ENCODE results near the gene ME1. TPM values are rescaled to one million over a fixed set of nuclear protein-coding genes. Genes with fewer than 3 reads are reported as not detected.

The ME1 gene
- total RNA-seq, 1 experiment from 2014 or later, result 5.3 TPM

DNA sequence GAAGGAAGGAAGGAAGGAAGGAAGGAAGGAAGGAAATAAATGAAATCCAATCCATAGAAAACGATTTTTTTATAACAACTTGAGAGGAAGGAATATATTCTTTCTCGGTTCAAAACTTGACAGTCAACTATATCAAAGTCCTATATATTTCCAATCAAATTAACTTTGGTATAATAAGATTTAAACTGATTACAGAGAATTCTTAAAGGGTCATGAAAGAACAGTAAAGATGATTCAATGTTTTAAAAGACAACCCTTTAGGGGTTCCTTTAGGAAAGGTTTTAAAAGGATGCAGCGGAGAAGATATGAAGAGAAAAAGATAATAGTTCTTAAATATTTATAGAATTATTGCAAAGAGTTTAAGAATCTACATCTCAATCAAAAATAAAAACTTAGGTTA lies 61.2 kb downstream of the ME1 start:
- ChIA-PET POLR2A (no interaction called here), CTCF (no interaction called here)
- H3K27me3 Mint-ChIP-seq (ENCODE audit: low read depth), result no peaks in the 10 kb centered on the region
- H3K9me3 Mint-ChIP-seq, result no peaks in the 10 kb centered on the region
- TF ChIP-seq SP1 (CRISPR knock-in tag; conservative IDR thresholded peaks at IDR 0.05) (no peak), ATF2 (CRISPR knock-in tag; IDR thresholded peaks at IDR 0.05; ENCODE audit: borderline replicate concordance, low read depth) (no peak), CREB1 (CRISPR knock-in tag; IDR thresholded peaks at IDR 0.05) (no peak), USF2 (CRISPR knock-in tag; IDR thresholded peaks at IDR 0.05) (no peak), ZNF263 (CRISPR knock-in tag; IDR thresholded peaks at IDR 0.05; ENCODE audit: low read depth) (no peak), ELF4 (CRISPR knock-in tag; IDR thresholded peaks at IDR 0.05; ENCODE audit: low read depth) (no peak), ZBTB21 (CRISPR knock-in tag; IDR thresholded peaks at IDR 0.05; ENCODE audit: borderline replicate concordance) (no peak), TP53 (CRISPR knock-in tag; IDR thresholded peaks at IDR 0.05) (no peak), MYBL2 (CRISPR knock-in tag; IDR thresholded peaks at IDR 0.05) (no peak), ZNF138 (CRISPR knock-in tag; conservative IDR thresholded peaks at IDR 0.05) (no peak), ATF1 (CRISPR knock-in tag; IDR thresholded peaks at IDR 0.05) (no peak), ESRRA (CRISPR knock-in tag; IDR thresholded peaks at IDR 0.05; ENCODE audit: borderline replicate concordance) (no peak)
- TF ChIP-seq, protein P1, sequence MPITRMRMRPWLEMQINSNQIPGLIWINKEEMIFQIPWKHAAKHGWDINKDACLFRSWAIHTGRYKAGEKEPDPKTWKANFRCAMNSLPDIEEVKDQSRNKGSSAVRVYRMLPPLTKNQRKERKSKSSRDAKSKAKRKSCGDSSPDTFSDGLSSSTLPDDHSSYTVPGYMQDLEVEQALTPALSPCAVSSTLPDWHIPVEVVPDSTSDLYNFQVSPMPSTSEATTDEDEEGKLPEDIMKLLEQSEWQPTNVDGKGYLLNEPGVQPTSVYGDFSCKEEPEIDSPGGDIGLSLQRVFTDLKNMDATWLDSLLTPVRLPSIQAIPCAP (CRISPR knock-in tag; IDR thresholded peaks at IDR 0.05), result no peak
- TF ChIP-seq, protein P2, sequence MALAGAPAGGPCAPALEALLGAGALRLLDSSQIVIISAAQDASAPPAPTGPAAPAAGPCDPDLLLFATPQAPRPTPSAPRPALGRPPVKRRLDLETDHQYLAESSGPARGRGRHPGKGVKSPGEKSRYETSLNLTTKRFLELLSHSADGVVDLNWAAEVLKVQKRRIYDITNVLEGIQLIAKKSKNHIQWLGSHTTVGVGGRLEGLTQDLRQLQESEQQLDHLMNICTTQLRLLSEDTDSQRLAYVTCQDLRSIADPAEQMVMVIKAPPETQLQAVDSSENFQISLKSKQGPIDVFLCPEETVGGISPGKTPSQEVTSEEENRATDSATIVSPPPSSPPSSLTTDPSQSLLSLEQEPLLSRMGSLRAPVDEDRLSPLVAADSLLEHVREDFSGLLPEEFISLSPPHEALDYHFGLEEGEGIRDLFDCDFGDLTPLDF (CRISPR knock-in tag; IDR thresholded peaks at IDR 0.05), result no peak
- H3K36me3 Mint-ChIP-seq, result no peaks in the 10 kb centered on the region
- H3K4me1 Mint-ChIP-seq, result no peaks in the 10 kb centered on the region
- no peak for DNase-seq (ENCODE audit: low spot score)
- no peak for ATAC-seq
- H3K4me3 Mint-ChIP-seq, result no peak overlapping the region
- H3K27ac Mint-ChIP-seq, result no peak overlapping the region

DNA sequence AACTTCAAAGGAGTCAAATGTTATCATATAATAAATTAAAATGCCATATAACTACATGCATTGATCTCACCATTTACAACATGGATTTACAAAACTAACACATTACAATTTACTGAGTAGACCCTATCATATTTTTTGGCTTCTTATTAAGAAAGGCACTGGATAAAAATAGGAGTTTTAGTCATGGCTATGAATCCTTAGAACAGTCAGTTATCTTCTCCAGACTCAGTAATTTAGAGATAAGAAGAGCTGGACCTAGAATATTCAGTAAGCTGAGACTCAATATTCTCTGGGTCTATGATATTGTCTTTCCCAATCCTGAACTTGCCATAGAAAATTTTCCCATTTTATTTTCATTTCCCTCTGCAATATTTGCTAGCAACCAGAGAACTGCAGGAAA lies 62.3 kb downstream of the ME1 start:
- no peaks in the 10 kb centered on the region for H3K36me3 Mint-ChIP-seq
- no peak for DNase-seq (ENCODE audit: low spot score)
- ChIA-PET POLR2A (no interaction called here), CTCF (no interaction called here)
- H3K4me3 Mint-ChIP-seq, result no peak overlapping the region
- peaks cover 4% of the 10 kb centered on the region; the same call in 1 of the 2 replicates for H3K9me3 Mint-ChIP-seq
- H3K27ac Mint-ChIP-seq, result no peak overlapping the region
- H3K4me1 Mint-ChIP-seq, result no peaks in the 10 kb centered on the region
- H3K27me3 Mint-ChIP-seq (ENCODE audit: low read depth), result no peaks in the 10 kb centered on the region
- no peak for TF ChIP-seq PREB (CRISPR knock-in tag; IDR thresholded peaks at IDR 0.05; ENCODE audit: borderline replicate concordance)
- TF ChIP-seq NFE2L1 (CRISPR knock-in tag; IDR thresholded peaks at IDR 0.05), result no peak
- no peak for TF ChIP-seq MLX (CRISPR knock-in tag; IDR thresholded peaks at IDR 0.05)
- no peak for TF ChIP-seq NFYB (CRISPR knock-in tag; conservative IDR thresholded peaks at IDR 0.05; ENCODE audit: low read depth)
- TF ChIP-seq NFATC4 (CRISPR knock-in tag; IDR thresholded peaks at IDR 0.05), result no peak
- TF ChIP-seq USF2 (CRISPR knock-in tag; IDR thresholded peaks at IDR 0.05), result no peak
- TF ChIP-seq, protein P3, sequence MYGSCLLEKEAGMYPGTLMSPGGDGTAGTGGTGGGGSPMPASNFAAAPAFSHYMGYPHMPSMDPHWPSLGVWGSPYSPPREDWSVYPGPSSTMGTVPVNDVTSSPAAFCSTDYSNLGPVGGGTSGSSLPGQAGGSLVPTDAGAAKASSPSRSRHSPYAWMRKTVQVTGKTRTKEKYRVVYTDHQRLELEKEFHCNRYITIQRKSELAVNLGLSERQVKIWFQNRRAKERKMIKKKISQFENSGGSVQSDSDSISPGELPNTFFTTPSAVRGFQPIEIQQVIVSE (CRISPR knock-in tag; IDR thresholded peaks at IDR 0.05; ENCODE audit: borderline replicate concordance), result no peak
- TF ChIP-seq, protein P4, sequence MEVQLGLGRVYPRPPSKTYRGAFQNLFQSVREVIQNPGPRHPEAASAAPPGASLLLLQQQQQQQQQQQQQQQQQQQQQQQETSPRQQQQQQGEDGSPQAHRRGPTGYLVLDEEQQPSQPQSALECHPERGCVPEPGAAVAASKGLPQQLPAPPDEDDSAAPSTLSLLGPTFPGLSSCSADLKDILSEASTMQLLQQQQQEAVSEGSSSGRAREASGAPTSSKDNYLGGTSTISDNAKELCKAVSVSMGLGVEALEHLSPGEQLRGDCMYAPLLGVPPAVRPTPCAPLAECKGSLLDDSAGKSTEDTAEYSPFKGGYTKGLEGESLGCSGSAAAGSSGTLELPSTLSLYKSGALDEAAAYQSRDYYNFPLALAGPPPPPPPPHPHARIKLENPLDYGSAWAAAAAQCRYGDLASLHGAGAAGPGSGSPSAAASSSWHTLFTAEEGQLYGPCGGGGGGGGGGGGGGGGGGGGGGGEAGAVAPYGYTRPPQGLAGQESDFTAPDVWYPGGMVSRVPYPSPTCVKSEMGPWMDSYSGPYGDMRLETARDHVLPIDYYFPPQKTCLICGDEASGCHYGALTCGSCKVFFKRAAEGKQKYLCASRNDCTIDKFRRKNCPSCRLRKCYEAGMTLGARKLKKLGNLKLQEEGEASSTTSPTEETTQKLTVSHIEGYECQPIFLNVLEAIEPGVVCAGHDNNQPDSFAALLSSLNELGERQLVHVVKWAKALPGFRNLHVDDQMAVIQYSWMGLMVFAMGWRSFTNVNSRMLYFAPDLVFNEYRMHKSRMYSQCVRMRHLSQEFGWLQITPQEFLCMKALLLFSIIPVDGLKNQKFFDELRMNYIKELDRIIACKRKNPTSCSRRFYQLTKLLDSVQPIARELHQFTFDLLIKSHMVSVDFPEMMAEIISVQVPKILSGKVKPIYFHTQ (CRISPR knock-in tag; IDR thresholded peaks at IDR 0.05), result no peak
- TF ChIP-seq GTF2I (CRISPR knock-in tag; conservative IDR thresholded peaks at IDR 0.05), result no peak
- TF ChIP-seq CBFB (CRISPR knock-in tag; IDR thresholded peaks at IDR 0.05; ENCODE audit: low read depth), result no peak
- TF ChIP-seq ZNF232 (CRISPR knock-in tag; IDR thresholded peaks at IDR 0.05), result no peak
- no peak for TF ChIP-seq GRHL2 (CRISPR knock-in tag; IDR thresholded peaks at IDR 0.05; ENCODE audit: insufficient replicate concordance, severe bottlenecking)
- TF ChIP-seq SP1 (CRISPR knock-in tag; conservative IDR thresholded peaks at IDR 0.05), result no peak
- ATAC-seq, result no peak
